Neural cell (in vitro differentiated cells): ENCODE results near the gene MYH13. TPM values are rescaled to one million over a fixed set of nuclear protein-coding genes. Genes with fewer than 3 reads are reported as not detected.

ENCODE experiments used
- H2AFZ ChIP-seq: fragments of 200-600, 300-800 bp; sonication (generic), shearing (Covaris generic); 2 replicates; pipeline ENCODE4 v1.6.0; 2014; ENCODE audit warnings: low read depth, mild to moderate bottlenecking, antibody characterized with exemption, low read length, moderate library complexity
- H3F3A ChIP-seq: fragments of 200-600 bp; shearing (Covaris generic); 2 replicates; pipeline ENCODE4 v1.6.1; 2016; ENCODE audit warnings: mild to moderate bottlenecking, moderate library complexity, mixed read lengths, antibody characterized with exemption, low read length; ENCODE audit not compliant: insufficient read depth, poor library complexity, severe bottlenecking
- H3K27ac ChIP-seq: fragments of 200-600, 300-800 bp; sonication (generic), shearing (Covaris generic); 2 replicates; pipeline ENCODE4 v1.5.1; 2014; ENCODE audit warnings: mild to moderate bottlenecking, low read length, moderate library complexity
- H3K27me3 ChIP-seq: fragments of 300-800, 200-600 bp; sonication (generic), shearing (Covaris generic); 2 replicates; pipeline ENCODE4 v1.6.0; 2014; ENCODE audit warnings: mild to moderate bottlenecking, low read depth, low read length, moderate library complexity; ENCODE audit not compliant: insufficient read depth
- H3K36me3 ChIP-seq: fragments of 300-800, 200-600 bp; sonication (generic), shearing (Covaris generic); 2 replicates; pipeline ENCODE4 v1.5.1; 2014; ENCODE audit warnings: mild to moderate bottlenecking, antibody characterized with exemption, low read length, moderate library complexity; ENCODE audit not compliant: insufficient read depth
- H3K4me2 ChIP-seq: fragments of 300-800, 200-600 bp; sonication (generic), shearing (Covaris generic); 2 replicates; pipeline ENCODE4 v1.6.0; 2014; ENCODE audit warnings: mild to moderate bottlenecking, low read length
- H3K4me3 ChIP-seq: fragments of 300-800, 200-600 bp; sonication (generic), shearing (Covaris generic); 2 replicates; pipeline ENCODE4 v1.5.1; 2014; ENCODE audit warnings: mild to moderate bottlenecking, low read length, moderate library complexity
- H3K79me2 ChIP-seq: fragments of 200-600 bp; shearing (Covaris generic); replicated peaks from 2 replicates; pipeline ENCODE4 v1.6.0; 2014; ENCODE audit warnings: mild to moderate bottlenecking, low read length, moderate library complexity; ENCODE audit not compliant: insufficient read depth
- H3K9ac ChIP-seq: fragments of 300-800, 200-600 bp; sonication (generic), shearing (Covaris generic); 2 replicates; pipeline ENCODE4 v1.6.1; 2016; ENCODE audit warnings: mild to moderate bottlenecking, low read length, mixed read lengths
- H3K9me2 ChIP-seq: fragments of 200-600 bp; shearing (Covaris generic); 2 replicates; pipeline ENCODE4 v1.6.1; 2016; ENCODE audit warnings: mild to moderate bottlenecking, low read length, mixed read lengths; ENCODE audit not compliant: insufficient read depth
- H3K9me3 ChIP-seq: fragments of 200-600, 300-800 bp; sonication (generic), shearing (Covaris generic); 2 replicates; pipeline ENCODE4 v1.6.1; 2016; ENCODE audit warnings: mild to moderate bottlenecking, mixed run types, low read length, moderate library complexity, mixed read lengths
- H4K20me1 ChIP-seq: fragments of 200-600 bp; shearing (Covaris generic); 2 replicates; pipeline ENCODE4 v1.6.1; 2016; ENCODE audit warnings: mild to moderate bottlenecking, mixed run types; ENCODE audit not compliant: insufficient read depth
- EP300 ChIP-seq: fragments of 450-650 bp; conservative IDR thresholded peaks from 2 replicates; pipeline ENCODE4 v1.6.1; 2014; ENCODE audit warnings: antibody characterized with exemption, mild to moderate bottlenecking, moderate library complexity; ENCODE audit not compliant: poor library complexity, severe bottlenecking
- EZH2 ChIP-seq: fragments of 200-600, 300-800 bp; shearing (Covaris generic), sonication (generic); IDR thresholded peaks from 2 replicates; pipeline ENCODE4 v1.6.1; 2014; ENCODE audit warnings: antibody characterized with exemption, low read length, borderline replicate concordance, mild to moderate bottlenecking; ENCODE audit not compliant: insufficient read depth, poor library complexity, severe bottlenecking
- MXI1 ChIP-seq: fragments of 450-650 bp; conservative IDR thresholded peaks from 2 replicates; pipeline ENCODE4 v1.6.1; 2014; ENCODE audit warnings: antibody characterized with exemption, mild to moderate bottlenecking; ENCODE audit not compliant: poor library complexity, severe bottlenecking
- POLR2AphosphoS5 ChIP-seq: IDR thresholded peaks from 2 replicates; pipeline ENCODE4 v1.6.1; 2012
- SMC3 ChIP-seq: fragments of 450-650 bp; conservative IDR thresholded peaks from 2 replicates; pipeline ENCODE4 v1.6.1; 2014; ENCODE audit warnings: antibody characterized with exemption, mild to moderate bottlenecking, moderate library complexity; ENCODE audit not compliant: poor library complexity
- TAF1 ChIP-seq: IDR thresholded peaks from 2 replicates; pipeline ENCODE4 v1.6.1; 2012; ENCODE audit warnings: low read depth
- polyA plus RNA-seq: library from polyadenylated mRNA; depleted of rRNA; stranded (reverse); fragments of >200 nt; gene quantifications from 2 replicates; pipeline ENCODE4 v1.2.3, GENCODE V29; 2014
- TF ChIP-seq, protein P1 (sequence below): fragments of 450-650 bp; IDR thresholded peaks from 2 replicates; pipeline ENCODE4 v1.5.1; 2014; ENCODE audit warnings: antibody characterized with exemption, mild to moderate bottlenecking, moderate library complexity; ENCODE audit not compliant: poor library complexity, severe bottlenecking
- TF ChIP-seq, protein P2 (sequence below): IDR thresholded peaks from 2 replicates; pipeline ENCODE4 v1.6.1; 2012; ENCODE audit warnings: borderline replicate concordance

Gene MYH13
- polyA plus RNA-seq, 1 donor from 2014 or later, result 0.05 TPM

GRCh38 chr17:10268005-10268404 lies 104.8 kb downstream of the MYH13 start:
- Histone ChIP-seq H3K36me3 (no peaks in the 10 kb centered on the region), H4K20me1 (no peaks in the 10 kb centered on the region), H3K27ac (no peak overlapping the region), H3K9ac (no peak overlapping the region), H3K4me3 (no peak overlapping the region), H2AFZ (no peak overlapping the region), H3F3A (no peaks in the 10 kb centered on the region), H3K9me3 (no peaks in the 10 kb centered on the region), H3K9me2 (no peaks in the 10 kb centered on the region), H3K27me3 (no peaks in the 10 kb centered on the region), H3K79me2 (no peaks in the 10 kb centered on the region), H3K4me2 (no peak overlapping the region)
- TF ChIP-seq, protein P1, sequence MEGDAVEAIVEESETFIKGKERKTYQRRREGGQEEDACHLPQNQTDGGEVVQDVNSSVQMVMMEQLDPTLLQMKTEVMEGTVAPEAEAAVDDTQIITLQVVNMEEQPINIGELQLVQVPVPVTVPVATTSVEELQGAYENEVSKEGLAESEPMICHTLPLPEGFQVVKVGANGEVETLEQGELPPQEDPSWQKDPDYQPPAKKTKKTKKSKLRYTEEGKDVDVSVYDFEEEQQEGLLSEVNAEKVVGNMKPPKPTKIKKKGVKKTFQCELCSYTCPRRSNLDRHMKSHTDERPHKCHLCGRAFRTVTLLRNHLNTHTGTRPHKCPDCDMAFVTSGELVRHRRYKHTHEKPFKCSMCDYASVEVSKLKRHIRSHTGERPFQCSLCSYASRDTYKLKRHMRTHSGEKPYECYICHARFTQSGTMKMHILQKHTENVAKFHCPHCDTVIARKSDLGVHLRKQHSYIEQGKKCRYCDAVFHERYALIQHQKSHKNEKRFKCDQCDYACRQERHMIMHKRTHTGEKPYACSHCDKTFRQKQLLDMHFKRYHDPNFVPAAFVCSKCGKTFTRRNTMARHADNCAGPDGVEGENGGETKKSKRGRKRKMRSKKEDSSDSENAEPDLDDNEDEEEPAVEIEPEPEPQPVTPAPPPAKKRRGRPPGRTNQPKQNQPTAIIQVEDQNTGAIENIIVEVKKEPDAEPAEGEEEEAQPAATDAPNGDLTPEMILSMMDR, result no peak
- TF ChIP-seq EP300 (no peak), MXI1 (no peak), EZH2 (no peak), POLR2AphosphoS5 (no peak), TAF1 (no peak), SMC3 (no peak)
- TF ChIP-seq, protein P2, sequence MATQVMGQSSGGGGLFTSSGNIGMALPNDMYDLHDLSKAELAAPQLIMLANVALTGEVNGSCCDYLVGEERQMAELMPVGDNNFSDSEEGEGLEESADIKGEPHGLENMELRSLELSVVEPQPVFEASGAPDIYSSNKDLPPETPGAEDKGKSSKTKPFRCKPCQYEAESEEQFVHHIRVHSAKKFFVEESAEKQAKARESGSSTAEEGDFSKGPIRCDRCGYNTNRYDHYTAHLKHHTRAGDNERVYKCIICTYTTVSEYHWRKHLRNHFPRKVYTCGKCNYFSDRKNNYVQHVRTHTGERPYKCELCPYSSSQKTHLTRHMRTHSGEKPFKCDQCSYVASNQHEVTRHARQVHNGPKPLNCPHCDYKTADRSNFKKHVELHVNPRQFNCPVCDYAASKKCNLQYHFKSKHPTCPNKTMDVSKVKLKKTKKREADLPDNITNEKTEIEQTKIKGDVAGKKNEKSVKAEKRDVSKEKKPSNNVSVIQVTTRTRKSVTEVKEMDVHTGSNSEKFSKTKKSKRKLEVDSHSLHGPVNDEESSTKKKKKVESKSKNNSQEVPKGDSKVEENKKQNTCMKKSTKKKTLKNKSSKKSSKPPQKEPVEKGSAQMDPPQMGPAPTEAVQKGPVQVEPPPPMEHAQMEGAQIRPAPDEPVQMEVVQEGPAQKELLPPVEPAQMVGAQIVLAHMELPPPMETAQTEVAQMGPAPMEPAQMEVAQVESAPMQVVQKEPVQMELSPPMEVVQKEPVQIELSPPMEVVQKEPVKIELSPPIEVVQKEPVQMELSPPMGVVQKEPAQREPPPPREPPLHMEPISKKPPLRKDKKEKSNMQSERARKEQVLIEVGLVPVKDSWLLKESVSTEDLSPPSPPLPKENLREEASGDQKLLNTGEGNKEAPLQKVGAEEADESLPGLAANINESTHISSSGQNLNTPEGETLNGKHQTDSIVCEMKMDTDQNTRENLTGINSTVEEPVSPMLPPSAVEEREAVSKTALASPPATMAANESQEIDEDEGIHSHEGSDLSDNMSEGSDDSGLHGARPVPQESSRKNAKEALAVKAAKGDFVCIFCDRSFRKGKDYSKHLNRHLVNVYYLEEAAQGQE, result no peak

GRCh38 chr17:10266296-10266876 lies 106.4 kb downstream of the MYH13 start:
- H3K4me3 ChIP-seq, result no peak overlapping the region
- H3K36me3 ChIP-seq, result no peaks in the 10 kb centered on the region
- TF ChIP-seq TAF1 (no peak), EZH2 (no peak)
- no peak overlapping the region for H3K27ac ChIP-seq
- no peak overlapping the region for H2AFZ ChIP-seq
- H3K9me3 ChIP-seq, result no peaks in the 10 kb centered on the region
- no peaks in the 10 kb centered on the region for H3K79me2 ChIP-seq
- H3K27me3 ChIP-seq, result no peaks in the 10 kb centered on the region
- no peak overlapping the region for H3K9ac ChIP-seq
- no peaks in the 10 kb centered on the region for H4K20me1 ChIP-seq
- no peaks in the 10 kb centered on the region for H3F3A ChIP-seq
- no peak overlapping the region for H3K4me2 ChIP-seq
- no peaks in the 10 kb centered on the region for H3K9me2 ChIP-seq
